ENCODE data around the gene D2HGDH.
A peak's percentile ranks its signal among the peaks of the same experiment; 100 is the strongest.

Gene D2HGDH

GRCh38 chr2:241695651-241696050, 38.8 kb upstream of the D2HGDH start:
- TF ChIP-seq CTCF (conservative IDR thresholded peaks at IDR 0.05; ENCODE audit: low read length): no peak
- peak; percentile 49 for DNase-seq (ENCODE audit: low read depth)

GRCh38 chr2:241701149-241701398, 33.4 kb upstream of the D2HGDH start:
- peak overlapping the region; percentile 70 for H3K4me3 ChIP-seq (ENCODE audit: low read length)
- peak; percentile 42 for TF ChIP-seq CTCF (conservative IDR thresholded peaks at IDR 0.05; ENCODE audit: low read length)
- DNase-seq (ENCODE audit: low read depth): peak; percentile 76

More at GRCh38 chr2:241695651-241696050, 38.8 kb upstream of the D2HGDH start:
- H3K4me3 ChIP-seq (ENCODE audit: low read length): no peak overlapping the region

- TF ChIP-seq CTCF (conservative IDR thresholded peaks at IDR 0.05; ENCODE audit: low read length): no peak
- DNase-seq (ENCODE audit: low read depth): peak; percentile 92
- peak within 1 kb of the TSS; percentile 81 for H3K4me3 ChIP-seq (ENCODE audit: low read length)
Observed at GRCh38 chr2:241701399-241702154, 32.9 kb upstream of the D2HGDH start, which contains the start of gene ING5. ING5 (plus strand) TSS chr2:241702039; CDS start chr2:241702066, 27 bp downstream.

GRCh38 chr2:241702155-241703031, 32.0 kb upstream of the D2HGDH start:
- H3K4me3 ChIP-seq (ENCODE audit: low read length): peak overlapping the region; percentile 81
- peak; percentile 70 for DNase-seq (ENCODE audit: low read depth)
- TF ChIP-seq CTCF (conservative IDR thresholded peaks at IDR 0.05; ENCODE audit: low read length): peak; percentile 14; the same call in 1 of the 2 replicates

GRCh38 chr2:241703032-241703604, 31.3 kb upstream of the D2HGDH start:
- peak; percentile 24 for DNase-seq (ENCODE audit: low read depth)
- peak overlapping the region; percentile 81 for H3K4me3 ChIP-seq (ENCODE audit: low read length)
- TF ChIP-seq CTCF (conservative IDR thresholded peaks at IDR 0.05; ENCODE audit: low read length): 0 out of 2 replicates have a peak, but pooled peaks have one; percentile 12

- TF ChIP-seq CTCF (conservative IDR thresholded peaks at IDR 0.05; ENCODE audit: low read length): no peak
- DNase-seq (ENCODE audit: low read depth): no peak
- H3K4me3 ChIP-seq (ENCODE audit: low read length): no peak overlapping the region
Observed at GRCh38 chr2:241706537-241706936, 27.9 kb upstream of the D2HGDH start.
